NOMO-1 (cell line): Measurements from ENCODE around the gene GPR108.

Experiments used
- DNase-seq, 2 experiments: peaks; one replicate each; lab custom pipeline; 2025; ENCODE audit not compliant: unreplicated experiment in 2 of 2; lab: John Stamatoyannopoulos, UW

GPR108 gene

GRCh38 chr19:6683971-6684370 is 53.4 kb downstream of the GPR108 start:
- no peak for DNase-seq

GRCh38 chr19:6682607-6683128 is 54.7 kb downstream of the GPR108 start:
- DNase-seq, result no peak

- no peak for DNase-seq
Measured at GRCh38 chr19:6680141-6680540, 57.2 kb downstream of the GPR108 start.
